Lung (tissue), 12 donors: Measurements from ENCODE around the gene CASKIN2. TPM values are rescaled to one million over a fixed set of nuclear protein-coding genes. Genes with fewer than 3 reads are reported as not detected.
A peak's percentile ranks its signal among the peaks of the same experiment; 100 is the strongest.

Source experiments
- ATAC-seq: fragments of 200-7000 bp; cut with Tn5 transposase; one replicate; pipeline ENCODE4 v1.9.1; 2020; ENCODE audit warnings: moderate number of reproducible peaks; ENCODE audit not compliant: insufficient read depth, low FRiP score
- DNase-seq, 3 donors: peaks; one replicate each; pipeline ENCODE4 v3.0.0-alpha.2; 2013 to 2017
- H3K27ac ChIP-seq, 2 donors: one replicate each; pipeline ENCODE4 v1.5.1; 2013; ENCODE audit warnings: mild to moderate bottlenecking in 2 of 2, moderate library complexity in 2 of 2, control low read depth in 1 of 2, inconsistent platforms in 1 of 2, low read depth in 1 of 2, low read length in 1 of 2
- H3K27me3 ChIP-seq, 3 donors: one replicate each; pipeline ENCODE4 v1.5.1; 2013; ENCODE audit warnings: low read length in 2 of 3; ENCODE audit not compliant: control insufficient read depth in 3 of 3, insufficient read depth in 3 of 3
- H3K36me3 ChIP-seq, 4 donors: one replicate each; pipeline ENCODE4 v1.5.1; 2013; ENCODE audit warnings: low read length in 4 of 4, mild to moderate bottlenecking in 1 of 4, moderate library complexity in 1 of 4; ENCODE audit not compliant: control insufficient read depth in 4 of 4, insufficient read depth in 4 of 4
- H3K4me1 ChIP-seq, 5 donors: one replicate each; pipeline ENCODE4 v1.5.1; 2013; ENCODE audit warnings: low read length in 5 of 5, mild to moderate bottlenecking in 2 of 5, moderate library complexity in 1 of 5; ENCODE audit not compliant: control insufficient read depth in 5 of 5, insufficient read depth in 5 of 5
- H3K4me3 ChIP-seq: one replicate; pipeline ENCODE4 v1.5.1; 2013; ENCODE audit warnings: mild to moderate bottlenecking, control low read depth, moderate library complexity
- H3K9ac ChIP-seq, 2 donors: one replicate each; pipeline ENCODE4 v1.5.1; 2013; ENCODE audit warnings: low read length in 2 of 2, control low read depth in 1 of 2; ENCODE audit not compliant: insufficient read depth in 1 of 2
- H3K9me3 ChIP-seq, 4 donors: one replicate each; pipeline ENCODE4 v1.5.1; 2013; ENCODE audit warnings: low read length in 3 of 4, mild to moderate bottlenecking in 1 of 4, moderate library complexity in 1 of 4; ENCODE audit not compliant: control insufficient read depth in 4 of 4, insufficient read depth in 3 of 4
- CTCF ChIP-seq: IDR thresholded peaks from 2 replicates; pipeline ENCODE4 v1.5.1; 2012; ENCODE audit warnings: mild to moderate bottlenecking; ENCODE audit errors: control extremely low read depth, extremely low read depth
- WGBS, 2 donors: extraction: QIAGEN DNeasy Blood & Tissue Kit; methylation state at CpG; one replicate each; pipeline ENCODE4 v1.1.7; 2013; 5-methylcytosine and 5-hydroxymethylcytosine counted together
- polyA plus RNA-seq, 2 donors: library from polyadenylated mRNA; stranded (reverse); fragments of 200-250 nt; gene quantifications; one replicate each; pipeline ENCODE4 v1.2.1, GENCODE V29; 2013
- total RNA-seq, 2 donors: library from RNA; depleted of rRNA in 1 of 2; stranded (reverse); fragments of >200 nt in 1 of 2; gene quantifications; one replicate each; pipeline ENCODE4 v1.2.1, GENCODE V29; 2014 to 2021
- donor health status: control.
- donor health status: control.
- donor health status: Bipolar disorder and iron deficiency.
- donor health status: healthy.
- donor health status: DM: yes; HTN: yes; CAD: no.

CASKIN2 gene
- total and polyA plus RNA-seq, 4 donors: 22.3 to 81.5 (median 35.1) TPM

- peaks cover 0 to 30% (median 20%) of the 10 kb centered on the region in 4 donors for H3K36me3 ChIP-seq
- H3K27me3 ChIP-seq: no peaks in the 10 kb centered on the region
- no peaks in the 10 kb centered on the region for H3K9me3 ChIP-seq
- H3K4me3 ChIP-seq: no peak overlapping the region
- 67 to 79% methylated on average over 19 of the region's 19 CpGs for WGBS, 2 donors
- H3K9ac ChIP-seq: no peak overlapping the region
- ATAC-seq (peak; percentile 45), DNase-seq (peak in 2 of 3 donors; percentile 39 to 57)
- peaks cover 0 to 47% (median 19%) of the 10 kb centered on the region in 5 donors for H3K4me1 ChIP-seq
- H3K27ac ChIP-seq: peak overlapping the region; percentile 68 to 83
- TF ChIP-seq CTCF: no peak
Observed at GRCh38 chr17:75509528-75510258, 5.6 kb downstream of the CASKIN2 start.

GRCh38 chr17:75508931-75509361 is 6.4 kb downstream of the CASKIN2 start:
- DNase-seq: no peak

GRCh38 chr17:75507733-75508719 is 7.3 kb downstream of the CASKIN2 start:
- WGBS, 2 donors: 65 to 77% methylated on average over 27 of the region's 27 CpGs
- peaks cover 0 to 47% (median 18%) of the 10 kb centered on the region in 4 donors for H3K36me3 ChIP-seq
- H3K9ac ChIP-seq: no peak overlapping the region
- H3K27me3 ChIP-seq: no peaks in the 10 kb centered on the region
- H3K4me3 ChIP-seq: no peak overlapping the region
- no peak for TF ChIP-seq CTCF
- ATAC-seq (no peak), DNase-seq (no peak)
- H3K27ac ChIP-seq: peak overlapping the region in 1 of 2 donors; percentile 83
- H3K4me1 ChIP-seq: peaks cover 0 to 35% (median 19%) of the 10 kb centered on the region in 5 donors
- no peaks in the 10 kb centered on the region for H3K9me3 ChIP-seq

More at GRCh38 chr17:75508931-75509361, 6.4 kb downstream of the CASKIN2 start:
- H3K4me3 ChIP-seq: no peak overlapping the region
- H3K9ac ChIP-seq: no peak overlapping the region
- no peaks in the 10 kb centered on the region for H3K9me3 ChIP-seq
- 40 to 68% methylated on average over 5 of the region's 5 CpGs for WGBS, 2 donors
- H3K36me3 ChIP-seq: peaks cover 0 to 38% (median 20%) of the 10 kb centered on the region in 4 donors
- H3K27ac ChIP-seq: peak overlapping the region; percentile 27 to 83
- no peaks in the 10 kb centered on the region for H3K27me3 ChIP-seq
- H3K4me1 ChIP-seq: peaks cover 0 to 40% (median 19%) of the 10 kb centered on the region in 5 donors
- TF ChIP-seq CTCF: no peak
- no peak for ATAC-seq
